GM21381 (cell line): Measurements from ENCODE around the gene GBP7.
A peak's percentile ranks its signal among the peaks of the same experiment; 100 is the strongest.

Experiments used
- ATAC-seq: cut with Tn5 transposase; IDR thresholded peaks from one replicate; pipeline ENCODE4 v1.9.1; 2021; ENCODE audit warnings: mild to moderate bottlenecking, moderate library complexity; ENCODE audit not compliant: unreplicated experiment

The GBP7 gene

GRCh38 chr1:89125240-89125912, 50.4 kb downstream of the GBP7 start:
- peak; percentile 27 for ATAC-seq

DNA sequence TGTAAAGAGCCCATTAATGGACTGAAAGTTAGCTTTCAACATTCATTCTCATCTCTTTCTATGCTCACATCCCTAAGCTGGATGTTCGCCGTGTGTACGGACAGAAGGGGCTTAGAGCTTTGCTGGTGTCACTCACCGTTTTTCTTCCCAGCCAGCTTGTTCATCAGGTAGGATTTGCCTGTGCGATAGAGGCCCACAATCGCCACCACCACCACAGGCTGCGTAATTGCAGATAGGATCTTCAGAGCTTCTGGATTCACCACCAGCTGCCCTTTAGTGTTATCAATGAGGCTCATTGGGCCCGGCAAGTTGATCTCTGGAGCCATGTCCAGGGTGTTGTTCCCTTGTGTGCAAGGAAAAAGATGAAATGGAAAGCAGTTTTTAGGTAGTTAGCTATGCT, 54.2 kb downstream of the GBP7 start:
- ATAC-seq: no peak

DNA sequence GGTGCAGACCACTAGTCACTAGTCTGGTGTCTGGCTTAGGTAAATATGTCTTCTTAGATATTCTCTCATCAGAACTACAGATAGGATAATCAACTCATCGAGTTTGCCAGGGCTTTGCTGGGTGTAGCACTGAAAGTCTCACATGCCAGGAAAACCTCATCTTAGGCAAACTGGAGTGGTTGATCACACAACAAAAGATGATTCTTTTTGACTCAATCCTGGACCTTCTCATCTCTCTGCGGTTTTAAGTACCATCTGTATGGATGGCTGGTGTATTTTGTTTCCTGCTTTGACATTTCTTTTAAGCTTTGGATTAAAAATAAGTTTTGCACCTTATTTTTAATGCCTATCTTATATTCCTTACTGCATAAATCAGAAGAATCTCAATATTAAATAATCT, 61.1 kb downstream of the GBP7 start:
- ATAC-seq: no peak

DNA sequence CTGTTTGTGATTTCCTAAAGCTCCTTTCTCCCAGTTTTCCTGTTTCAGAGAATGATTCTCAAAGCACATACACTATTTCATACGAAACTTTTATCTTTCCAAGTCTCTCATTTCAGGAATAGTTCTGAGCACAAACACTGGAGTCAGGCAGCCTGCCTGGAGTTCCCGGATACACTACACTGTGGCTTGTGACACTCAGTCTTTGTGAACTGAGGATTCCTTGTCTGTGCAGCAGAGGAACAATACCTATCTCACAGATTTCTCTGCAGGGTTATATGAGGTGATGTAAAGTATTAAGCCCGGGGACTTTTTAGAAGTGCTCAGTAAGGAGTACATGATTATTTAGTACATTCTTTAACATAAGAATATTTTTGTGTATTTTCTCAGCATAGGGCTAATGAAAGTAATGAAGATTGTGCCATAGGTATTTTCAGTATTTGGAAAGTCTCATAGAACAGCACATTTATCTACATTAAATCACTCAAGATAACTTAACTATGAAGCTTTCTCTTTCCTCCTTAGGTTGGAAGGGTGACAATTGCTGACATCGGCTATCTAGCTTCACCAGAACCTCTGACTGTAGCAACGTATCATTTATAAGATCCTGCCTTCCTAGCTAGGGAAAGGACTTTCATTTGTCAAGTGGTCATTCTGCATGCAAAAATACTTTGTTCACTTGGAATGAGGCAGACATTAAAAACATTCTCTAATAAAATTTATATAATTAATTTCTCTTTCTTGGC, 62.8 kb downstream of the GBP7 start:
- no peak for ATAC-seq

DNA sequence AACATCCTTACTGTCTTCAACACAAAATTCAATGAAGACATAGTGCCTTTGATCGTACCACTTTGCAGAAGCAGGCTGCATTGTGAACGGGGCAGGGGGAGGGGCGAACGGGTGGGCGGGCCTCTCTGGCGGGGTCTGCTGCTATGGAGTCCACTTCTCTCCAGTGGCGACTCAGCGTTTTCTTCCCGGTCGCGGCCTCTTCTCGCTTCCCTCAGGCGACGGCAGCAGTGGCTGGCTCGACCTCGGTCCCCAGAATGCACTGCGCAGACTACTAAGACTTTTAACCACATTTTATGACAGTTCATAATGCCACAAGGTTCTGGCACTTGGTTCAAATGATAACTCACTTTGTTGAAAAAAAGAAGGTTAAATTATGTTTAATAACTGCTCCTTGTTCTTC, 71.1 kb downstream of the GBP7 start:
- ATAC-seq: no peak

- no peak for ATAC-seq
These were observed 71.7 kb downstream of the GBP7 start for GRCh38 chr1:89104147-89104546.

- no peak for ATAC-seq
These were observed 73.8 kb downstream of the GBP7 start for GRCh38 chr1:89102021-89102420.

DNA sequence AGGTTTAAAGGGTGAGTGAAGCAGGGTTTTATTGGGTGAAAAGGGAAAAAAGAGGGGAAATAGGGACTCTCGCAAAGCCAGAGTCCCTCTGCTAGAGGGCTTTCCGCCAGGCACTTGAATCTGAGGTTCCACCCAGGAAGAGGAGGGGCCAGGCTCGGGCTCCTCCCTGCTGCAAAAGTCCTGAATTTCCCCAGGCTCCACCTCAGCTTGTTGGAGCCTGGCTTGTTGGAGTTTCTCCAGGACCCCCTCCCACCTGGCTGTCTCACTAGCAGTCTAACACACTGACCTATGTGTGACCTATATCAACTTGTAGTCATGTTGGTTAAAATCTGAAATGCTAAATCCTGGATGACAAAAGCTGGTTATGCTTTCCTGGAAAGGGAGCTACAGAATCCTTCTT, 75.4 kb downstream of the GBP7 start:
- ATAC-seq: no peak

DNA sequence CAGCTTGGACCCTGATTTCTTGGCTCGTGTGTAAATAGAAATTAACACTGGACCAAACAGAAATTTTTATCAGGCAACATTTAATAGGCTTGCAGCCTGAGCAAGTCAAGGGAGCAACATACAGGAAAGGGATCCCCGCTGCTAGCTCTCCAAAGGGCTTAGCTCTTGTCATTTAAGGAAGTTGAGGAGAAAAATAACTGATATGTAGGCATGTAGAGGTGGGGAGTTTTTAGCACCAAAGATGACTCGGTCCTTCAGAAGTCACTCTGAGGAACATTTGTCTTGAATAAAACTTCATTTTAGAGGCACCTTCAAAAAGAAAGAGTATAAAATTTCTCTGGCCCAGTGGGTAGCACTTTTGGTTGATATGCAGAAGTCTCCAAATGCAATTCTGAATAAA, 76.9 kb downstream of the GBP7 start:
- ATAC-seq: no peak

DNA sequence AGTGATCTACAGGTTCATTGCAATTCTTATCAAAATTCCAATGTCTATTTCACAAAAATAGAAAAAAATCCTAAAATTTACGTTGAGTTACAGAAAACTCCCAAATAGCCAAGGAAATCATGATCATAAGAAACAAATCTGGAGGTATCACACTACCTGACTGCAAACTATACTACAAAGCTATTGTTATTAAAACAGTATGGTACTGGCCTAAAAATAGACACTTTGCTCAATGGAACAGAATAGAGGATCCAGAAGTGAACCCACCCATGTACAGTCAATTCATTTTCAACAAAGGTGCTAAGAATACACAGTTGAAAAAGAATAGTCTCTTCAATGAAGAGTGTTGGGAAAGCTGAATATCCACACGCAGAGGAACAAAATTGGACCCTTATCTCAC, 80.1 kb downstream of the GBP7 start:
- no peak for ATAC-seq

GRCh38 chr1:89089962-89090361, 85.8 kb downstream of the GBP7 start:
- ATAC-seq: no peak

DNA sequence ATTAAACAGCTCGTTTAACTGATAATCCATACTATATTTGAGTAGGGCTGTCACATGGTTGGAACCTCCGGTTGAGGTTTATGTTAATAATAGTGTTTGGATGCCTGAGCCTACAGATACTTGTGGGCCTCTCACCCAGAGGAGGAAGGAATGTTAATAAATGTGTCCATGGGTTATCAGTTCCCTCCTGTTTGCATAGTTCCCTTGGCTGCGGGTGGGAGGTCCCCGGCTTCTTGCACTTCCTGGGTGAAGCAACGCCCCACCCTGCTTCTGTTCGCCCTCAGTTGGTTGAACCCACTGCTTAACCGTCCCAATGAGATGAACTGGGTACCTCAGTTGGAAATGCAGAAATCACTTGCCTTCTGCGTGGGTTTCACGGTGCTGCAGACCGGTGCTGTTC, 87.2 kb downstream of the GBP7 start:
- ATAC-seq: no peak

DNA sequence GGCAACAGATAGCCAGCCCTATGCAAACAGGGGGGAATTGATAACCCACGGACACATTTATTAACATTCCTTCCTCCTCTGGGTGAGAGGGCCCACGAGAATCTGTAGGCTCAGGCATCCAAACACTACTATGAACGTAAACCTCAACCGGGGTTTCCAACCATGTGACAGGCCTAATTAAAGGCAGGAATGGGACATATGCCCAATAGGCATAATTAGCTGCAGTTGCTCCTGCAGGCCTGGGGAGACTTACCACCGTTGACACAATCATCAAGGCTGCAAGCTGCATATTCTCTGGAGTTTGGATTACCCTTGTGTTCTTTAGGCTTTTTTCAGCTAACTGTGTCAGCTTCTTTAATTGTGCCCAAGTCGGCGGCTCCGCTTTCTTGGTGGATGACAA, 88.6 kb downstream of the GBP7 start:
- no peak for ATAC-seq

GRCh38 chr1:89085781-89086180, 90.0 kb downstream of the GBP7 start:
- no peak for ATAC-seq
